Measurements from ENCODE around the gene PDGFRB. TPM values are rescaled to one million over a fixed set of nuclear protein-coding genes. Genes with fewer than 3 reads are reported as not detected.

Gene PDGFRB
- total RNA-seq, 1 experiment from 2014 or later, result 0.66 TPM

GRCh38 chr5:150188146-150188842 is 32.6 kb upstream of the PDGFRB start:
- no peak for ATAC-seq
- H3K27me3 ChIP-seq (ENCODE audit: low read length), result peaks cover 35% of the 10 kb centered on the region

GRCh38 chr5:150186897-150187296 is 31.3 kb upstream of the PDGFRB start:
- no peaks in the 10 kb centered on the region for H3K79me2 ChIP-seq (ENCODE audit: low read length)
- H2AFZ ChIP-seq (ENCODE audit: low read length), result no peak overlapping the region
- no peaks in the 10 kb centered on the region for H3K4me1 ChIP-seq (ENCODE audit: insufficient read depth, low read length)
- ChIA-PET POLR2A (ENCODE audit: unreplicated experiment) (no interaction called here), CTCF (interaction anchor here (0.6 kb wide), 1 partner anchor 13 kb away, joined by 3 read pairs; no protein-coding TSS in a partner anchor)
- no peaks in the 10 kb centered on the region for H4K20me1 ChIP-seq (ENCODE audit: low read length)
- H3K9me2 ChIP-seq (replicated peaks; ENCODE audit: low read length), result no peaks in the 10 kb centered on the region
- no peak overlapping the region for H3K27ac ChIP-seq (ENCODE audit: low read length)
- intact Hi-C loops (cut with micrococcal nuclease), result no loop called here
- no peak overlapping the region for H3K4me2 ChIP-seq (ENCODE audit: low read length)
- TF ChIP-seq CTCF (conservative IDR thresholded peaks at IDR 0.05; ENCODE audit: low read depth, low read length) (no peak), EZH2phosphoT487 (IDR thresholded peaks at IDR 0.05; ENCODE audit: borderline replicate concordance, low read length) (no peak), EZH2 (IDR thresholded peaks at IDR 0.05; ENCODE audit: low read length, unreplicated experiment) (no peak)
- no peak overlapping the region for H3K4me3 ChIP-seq (ENCODE audit: low read length)
- H3F3A ChIP-seq (ENCODE audit: low read length, unreplicated experiment), result no peaks in the 10 kb centered on the region
- H3K9ac ChIP-seq (ENCODE audit: low read length), result no peak overlapping the region
- H3K27me3 ChIP-seq (ENCODE audit: low read length), result peaks cover 32% of the 10 kb centered on the region
- no TSS peak for BruUV-seq (replicated peaks)
- ATAC-seq (no peak), DNase-seq (no peak)
- no peaks in the 10 kb centered on the region for H3K36me3 ChIP-seq (ENCODE audit: low read depth, low read length)
- no peaks in the 10 kb centered on the region for H3K9me3 ChIP-seq (ENCODE audit: low read length)

More at GRCh38 chr5:150188146-150188842, 32.6 kb upstream of the PDGFRB start:
- Histone ChIP-seq H3K36me3 (ENCODE audit: low read depth, low read length) (no peaks in the 10 kb centered on the region), H3K9ac (ENCODE audit: low read length) (no peak overlapping the region), H3K4me1 (ENCODE audit: insufficient read depth, low read length) (no peaks in the 10 kb centered on the region), H3K9me2 (replicated peaks; ENCODE audit: low read length) (no peaks in the 10 kb centered on the region), H3K9me3 (ENCODE audit: low read length) (no peaks in the 10 kb centered on the region), H3K79me2 (ENCODE audit: low read length) (no peaks in the 10 kb centered on the region), H3K4me3 (ENCODE audit: low read length) (no peak overlapping the region), H2AFZ (ENCODE audit: low read length) (no peak overlapping the region), H3K4me2 (ENCODE audit: low read length) (no peak overlapping the region), H3K27ac (ENCODE audit: low read length) (no peak overlapping the region), H3F3A (ENCODE audit: low read length, unreplicated experiment) (no peaks in the 10 kb centered on the region), H4K20me1 (ENCODE audit: low read length) (no peaks in the 10 kb centered on the region)
- DNase-seq, result no peak
- POLR2A ChIA-PET (ENCODE audit: unreplicated experiment), result no interaction called here
- TF ChIP-seq CTCF (conservative IDR thresholded peaks at IDR 0.05; ENCODE audit: low read depth, low read length), result no peak
- no peak for TF ChIP-seq EZH2 (IDR thresholded peaks at IDR 0.05; ENCODE audit: low read length, unreplicated experiment)
- no peak for TF ChIP-seq EZH2phosphoT487 (IDR thresholded peaks at IDR 0.05; ENCODE audit: borderline replicate concordance, low read length)
- CTCF ChIA-PET, result interaction anchor here (0.6 kb wide), 1 partner anchor 26 kb away, joined by 3 read pairs; no protein-coding TSS in a partner anchor
- intact Hi-C loops (cut with micrococcal nuclease), result no loop called here
- no TSS peak for BruUV-seq (replicated peaks)

- TF ChIP-seq CTCF (conservative IDR thresholded peaks at IDR 0.05; ENCODE audit: low read depth, low read length), result no peak
- TF ChIP-seq EZH2 (IDR thresholded peaks at IDR 0.05; ENCODE audit: low read length, unreplicated experiment), result no peak
- no peak for TF ChIP-seq EZH2phosphoT487 (IDR thresholded peaks at IDR 0.05; ENCODE audit: borderline replicate concordance, low read length)
- Histone ChIP-seq H3K27ac (ENCODE audit: low read length) (no peak overlapping the region), H3K9me3 (ENCODE audit: low read length) (no peaks in the 10 kb centered on the region), H3K4me3 (ENCODE audit: low read length) (no peak overlapping the region), H3K9ac (ENCODE audit: low read length) (no peak overlapping the region), H3K4me1 (ENCODE audit: insufficient read depth, low read length) (no peaks in the 10 kb centered on the region), H3F3A (ENCODE audit: low read length, unreplicated experiment) (no peaks in the 10 kb centered on the region), H3K9me2 (replicated peaks; ENCODE audit: low read length) (no peaks in the 10 kb centered on the region), H3K79me2 (ENCODE audit: low read length) (no peaks in the 10 kb centered on the region), H3K27me3 (ENCODE audit: low read length) (peaks cover 28% of the 10 kb centered on the region), H2AFZ (ENCODE audit: low read length) (no peak overlapping the region), H3K4me2 (ENCODE audit: low read length) (no peak overlapping the region), H3K36me3 (ENCODE audit: low read depth, low read length) (no peaks in the 10 kb centered on the region), H4K20me1 (ENCODE audit: low read length) (no peaks in the 10 kb centered on the region)
- BruUV-seq (replicated peaks), result no TSS peak
- ChIA-PET CTCF (no interaction called here), POLR2A (ENCODE audit: unreplicated experiment) (no interaction called here)
- no peak for DNase-seq
- ATAC-seq, result no peak
- intact Hi-C loops (cut with micrococcal nuclease), result no loop called here
These were observed 30.5 kb upstream of the PDGFRB start for GRCh38 chr5:150186137-150186536.
